Fibroblast of lung (primary cell): ENCODE measurements around the gene AFP. TPM values are rescaled to one million over a fixed set of nuclear protein-coding genes. Genes with fewer than 3 reads are reported as not detected.

Source experiments
- DNase-seq, 2 donors: peaks; one replicate each; pipeline versions ENCODE4 v3.0.0 to v3.0.0-alpha.2; 2010; ENCODE audit warnings: low read depth in 2 of 2
- H2AFZ ChIP-seq: 2 replicates; pipeline ENCODE4 v1.5.1; 2012; ENCODE audit warnings: low read length, control low read depth, inconsistent platforms
- H3K27ac ChIP-seq: 2 replicates; pipeline ENCODE4 v1.5.1; 2011; ENCODE audit warnings: low read length, control low read depth; ENCODE audit not compliant: insufficient read depth
- H3K27me3 ChIP-seq: 2 replicates; pipeline ENCODE4 v1.5.1; 2011; ENCODE audit warnings: mild to moderate bottlenecking, low read length; ENCODE audit not compliant: control insufficient read depth, insufficient read depth
- H3K36me3 ChIP-seq: 2 replicates; pipeline ENCODE4 v1.5.1; 2011; ENCODE audit warnings: low read length; ENCODE audit not compliant: control insufficient read depth, insufficient read depth
- H3K4me1 ChIP-seq: 2 replicates; pipeline ENCODE4 v1.5.1; 2011; ENCODE audit warnings: low read length; ENCODE audit not compliant: control insufficient read depth, insufficient read depth; ENCODE audit errors: extremely low read depth
- H3K4me2 ChIP-seq: 2 replicates; pipeline ENCODE4 v1.5.1; 2011; ENCODE audit warnings: low read length, control low read depth; ENCODE audit not compliant: insufficient read depth; ENCODE audit errors: extremely low read depth
- H3K4me3 ChIP-seq, 4 experiments: fragments of 200-600 bp in 1 of 4; sonication (generic) in 1 of 4; replicated peaks in 1 of 4; 2 replicates each; pipeline ENCODE4 v1.5.1; 2011 to 2016; ENCODE audit warnings: low read length in 4 of 4, low read depth in 3 of 4, mild to moderate bottlenecking in 3 of 4, control low read depth in 2 of 4, inconsistent platforms in 1 of 4, mixed read lengths in 1 of 4; ENCODE audit not compliant: insufficient read depth in 1 of 4; ENCODE audit errors: control extremely low read depth in 1 of 4
- H3K79me2 ChIP-seq: 2 replicates; pipeline ENCODE4 v1.5.1; 2012; ENCODE audit warnings: mild to moderate bottlenecking, low read length, inconsistent platforms; ENCODE audit not compliant: control insufficient read depth, insufficient read depth
- H3K9ac ChIP-seq: 2 replicates; pipeline ENCODE4 v1.5.1; 2011; ENCODE audit warnings: mild to moderate bottlenecking, low read length, control low read depth; ENCODE audit not compliant: insufficient read depth
- H3K9me3 ChIP-seq: 2 replicates; pipeline ENCODE4 v1.5.1; 2012; ENCODE audit warnings: low read depth, low read length; ENCODE audit not compliant: control insufficient read depth, insufficient read depth
- H4K20me1 ChIP-seq: 2 replicates; pipeline ENCODE4 v1.5.1; 2011; ENCODE audit warnings: low read length; ENCODE audit not compliant: control insufficient read depth, insufficient read depth; ENCODE audit errors: extremely low read depth
- EZH2 ChIP-seq: IDR thresholded peaks from 2 replicates; pipeline ENCODE4 v1.5.1; 2012; ENCODE audit warnings: low read length, control low read depth, mild to moderate bottlenecking; ENCODE audit errors: missing control alignments
- polyA plus RNA-seq, 2 donors: library from polyadenylated mRNA; depleted of rRNA in 1 of 2; stranded (reverse) in 1 of 2; unstranded in 1 of 2; fragments of >200 nt; gene quantifications; 2 replicates each; pipeline ENCODE4 v1.2.1, GENCODE V29; 2011 to 2012; ENCODE audit warnings: missing spikeins in 1 of 2
- total RNA-seq: library from RNA; depleted of rRNA; stranded (reverse); fragments of >200 nt; gene quantifications from 2 replicates; pipeline ENCODE4 v1.2.1, GENCODE V29; 2014
- TF ChIP-seq, protein P1 (sequence below), 2 donors: IDR thresholded peaks in 1 of 2; conservative IDR thresholded peaks in 1 of 2; 1 replicate in 1 of 2; 2 replicates in 1 of 2; pipeline ENCODE4 v1.5.1; 2011 to 2012; ENCODE audit warnings: low read length in 2 of 2, control low read depth in 1 of 2, inconsistent platforms in 1 of 2, low read depth in 1 of 2, mild to moderate bottlenecking in 1 of 2

AFP gene
- total and polyA plus RNA-seq, 2 donors (not counting 1 experiment from before 2014, with no cell fraction given) = 0.35 to 0.83 TPM

DNA sequence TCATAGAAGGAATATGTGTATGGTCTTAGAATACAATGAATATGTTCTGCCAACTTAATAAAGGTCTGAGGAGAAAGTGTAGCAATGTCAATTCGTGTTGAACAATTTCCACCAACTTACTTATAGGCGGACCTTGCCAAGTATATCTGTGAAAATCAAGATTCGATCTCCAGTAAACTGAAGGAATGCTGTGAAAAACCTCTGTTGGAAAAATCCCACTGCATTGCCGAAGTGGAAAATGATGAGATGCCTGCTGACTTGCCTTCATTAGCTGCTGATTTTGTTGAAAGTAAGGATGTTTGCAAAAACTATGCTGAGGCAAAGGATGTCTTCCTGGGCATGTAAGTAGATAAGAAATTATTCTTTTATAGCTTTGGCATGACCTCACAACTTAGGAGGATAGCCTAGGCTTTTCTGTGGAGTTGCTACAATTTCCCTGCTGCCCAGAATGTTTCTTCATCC, 22.7 kb upstream of the AFP start:
- Histone ChIP-seq H3K27me3 (no peaks in the 10 kb centered on the region), H3K79me2 (no peaks in the 10 kb centered on the region), H2AFZ (no peak overlapping the region), H3K4me1 (no peaks in the 10 kb centered on the region), H3K36me3 (no peaks in the 10 kb centered on the region), H3K9ac (no peak overlapping the region), H3K9me3 (no peaks in the 10 kb centered on the region), H3K27ac (no peak overlapping the region), H3K4me2 (no peak overlapping the region), H3K4me3 (no peak overlapping the region), H4K20me1 (no peaks in the 10 kb centered on the region)
- no peak for DNase-seq
- no peak for TF ChIP-seq EZH2
- TF ChIP-seq, protein P1, sequence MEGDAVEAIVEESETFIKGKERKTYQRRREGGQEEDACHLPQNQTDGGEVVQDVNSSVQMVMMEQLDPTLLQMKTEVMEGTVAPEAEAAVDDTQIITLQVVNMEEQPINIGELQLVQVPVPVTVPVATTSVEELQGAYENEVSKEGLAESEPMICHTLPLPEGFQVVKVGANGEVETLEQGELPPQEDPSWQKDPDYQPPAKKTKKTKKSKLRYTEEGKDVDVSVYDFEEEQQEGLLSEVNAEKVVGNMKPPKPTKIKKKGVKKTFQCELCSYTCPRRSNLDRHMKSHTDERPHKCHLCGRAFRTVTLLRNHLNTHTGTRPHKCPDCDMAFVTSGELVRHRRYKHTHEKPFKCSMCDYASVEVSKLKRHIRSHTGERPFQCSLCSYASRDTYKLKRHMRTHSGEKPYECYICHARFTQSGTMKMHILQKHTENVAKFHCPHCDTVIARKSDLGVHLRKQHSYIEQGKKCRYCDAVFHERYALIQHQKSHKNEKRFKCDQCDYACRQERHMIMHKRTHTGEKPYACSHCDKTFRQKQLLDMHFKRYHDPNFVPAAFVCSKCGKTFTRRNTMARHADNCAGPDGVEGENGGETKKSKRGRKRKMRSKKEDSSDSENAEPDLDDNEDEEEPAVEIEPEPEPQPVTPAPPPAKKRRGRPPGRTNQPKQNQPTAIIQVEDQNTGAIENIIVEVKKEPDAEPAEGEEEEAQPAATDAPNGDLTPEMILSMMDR (conservative IDR thresholded peaks at IDR 0.05 in 1 of 2, IDR thresholded peaks at IDR 0.05 in 1 of 2; ENCODE audit: low read depth in 1 of 2, low read length in 2 of 2) = no peak

DNA sequence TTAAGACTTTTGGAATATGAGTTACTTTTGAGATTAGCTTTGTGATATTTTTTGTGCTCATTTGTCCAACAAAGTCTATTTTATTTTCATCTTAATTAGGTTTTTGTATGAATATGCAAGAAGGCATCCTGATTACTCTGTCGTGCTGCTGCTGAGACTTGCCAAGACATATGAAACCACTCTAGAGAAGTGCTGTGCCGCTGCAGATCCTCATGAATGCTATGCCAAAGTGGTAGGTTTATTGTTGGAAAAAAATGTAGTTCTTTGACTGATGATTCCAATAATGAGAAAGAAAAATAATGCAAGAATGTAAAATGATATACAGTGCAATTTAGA, 21.1 kb upstream of the AFP start:
- Histone ChIP-seq H4K20me1 (no peaks in the 10 kb centered on the region), H3K4me1 (no peaks in the 10 kb centered on the region), H2AFZ (no peak overlapping the region), H3K79me2 (no peaks in the 10 kb centered on the region), H3K4me3 (no peak overlapping the region), H3K9me3 (no peaks in the 10 kb centered on the region), H3K36me3 (no peaks in the 10 kb centered on the region), H3K27me3 (no peaks in the 10 kb centered on the region), H3K4me2 (no peak overlapping the region), H3K9ac (no peak overlapping the region), H3K27ac (no peak overlapping the region)
- no peak for DNase-seq
- no peak for TF ChIP-seq EZH2
- TF ChIP-seq, protein P1 (conservative IDR thresholded peaks at IDR 0.05 in 1 of 2, IDR thresholded peaks at IDR 0.05 in 1 of 2; ENCODE audit: low read depth in 1 of 2, low read length in 2 of 2) = no peak

DNA sequence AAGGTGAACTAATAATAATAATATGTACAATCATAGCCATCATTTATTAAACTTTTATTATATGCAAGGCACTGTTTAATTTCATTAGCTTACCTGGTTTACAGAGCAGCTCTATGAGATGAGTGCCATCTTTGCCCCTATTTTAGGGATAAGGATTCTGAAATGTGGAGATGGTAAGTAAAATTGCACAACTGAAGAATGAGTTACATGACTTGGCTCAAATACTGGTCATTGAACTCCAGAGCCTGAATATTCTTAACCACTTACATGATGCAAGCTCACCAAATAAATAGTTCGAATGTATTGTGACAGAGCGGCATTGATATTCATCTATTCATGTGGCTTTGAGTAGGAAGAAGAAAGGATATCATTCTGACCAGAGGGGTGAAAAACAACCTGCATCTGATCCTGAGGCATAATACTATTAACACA, 20.2 kb upstream of the AFP start:
- TF ChIP-seq, protein P1 (conservative IDR thresholded peaks at IDR 0.05 in 1 of 2, IDR thresholded peaks at IDR 0.05 in 1 of 2; ENCODE audit: low read depth in 1 of 2, low read length in 2 of 2) = no peak
- TF ChIP-seq EZH2 = no peak
- H3K4me2 ChIP-seq = no peak overlapping the region
- H3K27me3 ChIP-seq = no peaks in the 10 kb centered on the region
- no peaks in the 10 kb centered on the region for H3K79me2 ChIP-seq
- no peak for DNase-seq
- no peaks in the 10 kb centered on the region for H3K4me1 ChIP-seq
- H3K9ac ChIP-seq = no peak overlapping the region
- H3K9me3 ChIP-seq = no peaks in the 10 kb centered on the region
- H4K20me1 ChIP-seq = no peaks in the 10 kb centered on the region
- H2AFZ ChIP-seq = no peak overlapping the region
- no peak overlapping the region for H3K27ac ChIP-seq
- no peak overlapping the region for H3K4me3 ChIP-seq
- H3K36me3 ChIP-seq = no peaks in the 10 kb centered on the region
